ENCODE data around the gene KCNQ1OT1.

DNA sequence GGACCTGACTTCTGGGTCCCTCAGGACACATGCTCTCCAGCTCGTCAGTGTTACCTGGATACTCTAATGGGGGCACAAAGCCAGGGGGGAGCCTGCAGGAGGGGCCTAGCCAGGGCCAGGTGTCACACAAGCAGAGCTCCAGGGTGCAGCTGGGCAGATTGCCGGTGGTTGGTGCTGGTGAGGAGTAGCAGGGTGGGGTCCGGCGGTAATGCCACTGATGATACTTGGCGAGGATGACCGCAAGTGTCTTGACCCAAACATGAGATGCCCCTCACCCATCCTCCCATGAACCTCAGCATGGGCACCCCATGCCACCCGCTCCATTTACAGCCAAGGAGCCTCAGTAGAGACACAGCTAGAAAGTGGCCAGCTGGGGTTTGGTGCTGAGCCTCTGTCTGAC, 15.1 kb upstream of the KCNQ1OT1 start:
- TF ChIP-seq, protein P1, sequence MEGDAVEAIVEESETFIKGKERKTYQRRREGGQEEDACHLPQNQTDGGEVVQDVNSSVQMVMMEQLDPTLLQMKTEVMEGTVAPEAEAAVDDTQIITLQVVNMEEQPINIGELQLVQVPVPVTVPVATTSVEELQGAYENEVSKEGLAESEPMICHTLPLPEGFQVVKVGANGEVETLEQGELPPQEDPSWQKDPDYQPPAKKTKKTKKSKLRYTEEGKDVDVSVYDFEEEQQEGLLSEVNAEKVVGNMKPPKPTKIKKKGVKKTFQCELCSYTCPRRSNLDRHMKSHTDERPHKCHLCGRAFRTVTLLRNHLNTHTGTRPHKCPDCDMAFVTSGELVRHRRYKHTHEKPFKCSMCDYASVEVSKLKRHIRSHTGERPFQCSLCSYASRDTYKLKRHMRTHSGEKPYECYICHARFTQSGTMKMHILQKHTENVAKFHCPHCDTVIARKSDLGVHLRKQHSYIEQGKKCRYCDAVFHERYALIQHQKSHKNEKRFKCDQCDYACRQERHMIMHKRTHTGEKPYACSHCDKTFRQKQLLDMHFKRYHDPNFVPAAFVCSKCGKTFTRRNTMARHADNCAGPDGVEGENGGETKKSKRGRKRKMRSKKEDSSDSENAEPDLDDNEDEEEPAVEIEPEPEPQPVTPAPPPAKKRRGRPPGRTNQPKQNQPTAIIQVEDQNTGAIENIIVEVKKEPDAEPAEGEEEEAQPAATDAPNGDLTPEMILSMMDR (IDR thresholded peaks at IDR 0.05), result no peak
- TF ChIP-seq, protein P2, sequence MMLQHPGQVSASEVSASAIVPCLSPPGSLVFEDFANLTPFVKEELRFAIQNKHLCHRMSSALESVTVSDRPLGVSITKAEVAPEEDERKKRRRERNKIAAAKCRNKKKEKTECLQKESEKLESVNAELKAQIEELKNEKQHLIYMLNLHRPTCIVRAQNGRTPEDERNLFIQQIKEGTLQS (CRISPR knock-in tag; conservative IDR thresholded peaks at IDR 0.05), result no peak
- TF ChIP-seq NFE2L1 (CRISPR knock-in tag; IDR thresholded peaks at IDR 0.05) (no peak), NFYB (CRISPR knock-in tag; conservative IDR thresholded peaks at IDR 0.05; ENCODE audit: low read depth) (no peak), CBFB (CRISPR knock-in tag; IDR thresholded peaks at IDR 0.05; ENCODE audit: low read depth) (no peak), NR2C2 (CRISPR knock-in tag; IDR thresholded peaks at IDR 0.05) (no peak), JUN (CRISPR knock-in tag; IDR thresholded peaks at IDR 0.05) (no peak)
- TF ChIP-seq, protein P3, sequence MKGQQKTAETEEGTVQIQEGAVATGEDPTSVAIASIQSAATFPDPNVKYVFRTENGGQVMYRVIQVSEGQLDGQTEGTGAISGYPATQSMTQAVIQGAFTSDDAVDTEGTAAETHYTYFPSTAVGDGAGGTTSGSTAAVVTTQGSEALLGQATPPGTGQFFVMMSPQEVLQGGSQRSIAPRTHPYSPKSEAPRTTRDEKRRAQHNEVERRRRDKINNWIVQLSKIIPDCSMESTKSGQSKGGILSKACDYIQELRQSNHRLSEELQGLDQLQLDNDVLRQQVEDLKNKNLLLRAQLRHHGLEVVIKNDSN (CRISPR knock-in tag; IDR thresholded peaks at IDR 0.05), result no peak
- TF ChIP-seq, protein P4, sequence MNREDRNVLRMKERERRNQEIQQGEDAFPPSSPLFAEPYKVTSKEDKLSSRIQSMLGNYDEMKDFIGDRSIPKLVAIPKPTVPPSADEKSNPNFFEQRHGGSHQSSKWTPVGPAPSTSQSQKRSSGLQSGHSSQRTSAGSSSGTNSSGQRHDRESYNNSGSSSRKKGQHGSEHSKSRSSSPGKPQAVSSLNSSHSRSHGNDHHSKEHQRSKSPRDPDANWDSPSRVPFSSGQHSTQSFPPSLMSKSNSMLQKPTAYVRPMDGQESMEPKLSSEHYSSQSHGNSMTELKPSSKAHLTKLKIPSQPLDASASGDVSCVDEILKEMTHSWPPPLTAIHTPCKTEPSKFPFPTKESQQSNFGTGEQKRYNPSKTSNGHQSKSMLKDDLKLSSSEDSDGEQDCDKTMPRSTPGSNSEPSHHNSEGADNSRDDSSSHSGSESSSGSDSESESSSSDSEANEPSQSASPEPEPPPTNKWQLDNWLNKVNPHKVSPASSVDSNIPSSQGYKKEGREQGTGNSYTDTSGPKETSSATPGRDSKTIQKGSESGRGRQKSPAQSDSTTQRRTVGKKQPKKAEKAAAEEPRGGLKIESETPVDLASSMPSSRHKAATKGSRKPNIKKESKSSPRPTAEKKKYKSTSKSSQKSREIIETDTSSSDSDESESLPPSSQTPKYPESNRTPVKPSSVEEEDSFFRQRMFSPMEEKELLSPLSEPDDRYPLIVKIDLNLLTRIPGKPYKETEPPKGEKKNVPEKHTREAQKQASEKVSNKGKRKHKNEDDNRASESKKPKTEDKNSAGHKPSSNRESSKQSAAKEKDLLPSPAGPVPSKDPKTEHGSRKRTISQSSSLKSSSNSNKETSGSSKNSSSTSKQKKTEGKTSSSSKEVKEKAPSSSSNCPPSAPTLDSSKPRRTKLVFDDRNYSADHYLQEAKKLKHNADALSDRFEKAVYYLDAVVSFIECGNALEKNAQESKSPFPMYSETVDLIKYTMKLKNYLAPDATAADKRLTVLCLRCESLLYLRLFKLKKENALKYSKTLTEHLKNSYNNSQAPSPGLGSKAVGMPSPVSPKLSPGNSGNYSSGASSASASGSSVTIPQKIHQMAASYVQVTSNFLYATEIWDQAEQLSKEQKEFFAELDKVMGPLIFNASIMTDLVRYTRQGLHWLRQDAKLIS (CRISPR knock-in tag; IDR thresholded peaks at IDR 0.05; ENCODE audit: borderline replicate concordance), result no peak
- TF ChIP-seq, protein P5, sequence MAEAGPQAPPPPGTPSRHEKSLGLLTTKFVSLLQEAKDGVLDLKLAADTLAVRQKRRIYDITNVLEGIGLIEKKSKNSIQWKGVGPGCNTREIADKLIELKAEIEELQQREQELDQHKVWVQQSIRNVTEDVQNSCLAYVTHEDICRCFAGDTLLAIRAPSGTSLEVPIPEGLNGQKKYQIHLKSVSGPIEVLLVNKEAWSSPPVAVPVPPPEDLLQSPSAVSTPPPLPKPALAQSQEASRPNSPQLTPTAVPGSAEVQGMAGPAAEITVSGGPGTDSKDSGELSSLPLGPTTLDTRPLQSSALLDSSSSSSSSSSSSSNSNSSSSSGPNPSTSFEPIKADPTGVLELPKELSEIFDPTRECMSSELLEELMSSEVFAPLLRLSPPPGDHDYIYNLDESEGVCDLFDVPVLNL (CRISPR knock-in tag; IDR thresholded peaks at IDR 0.05; ENCODE audit: borderline replicate concordance, low read depth), result no peak
- TF ChIP-seq, protein P6, sequence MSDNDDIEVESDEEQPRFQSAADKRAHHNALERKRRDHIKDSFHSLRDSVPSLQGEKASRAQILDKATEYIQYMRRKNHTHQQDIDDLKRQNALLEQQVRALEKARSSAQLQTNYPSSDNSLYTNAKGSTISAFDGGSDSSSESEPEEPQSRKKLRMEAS (CRISPR knock-in tag; IDR thresholded peaks at IDR 0.05), result no peak
